IPS-NIHi7 (cell line): Measurements from ENCODE around the gene FHOD3.

Source experiments
- DNase-seq: peaks from one replicate; pipeline ENCODE4 v3.0.0; 2012; ENCODE audit warnings: mixed read lengths; ENCODE audit errors: extremely low spot score

FHOD3 gene

GRCh38 chr18:36409779-36410178, 112.3 kb downstream of the FHOD3 start:
- DNase-seq: no peak

DNA sequence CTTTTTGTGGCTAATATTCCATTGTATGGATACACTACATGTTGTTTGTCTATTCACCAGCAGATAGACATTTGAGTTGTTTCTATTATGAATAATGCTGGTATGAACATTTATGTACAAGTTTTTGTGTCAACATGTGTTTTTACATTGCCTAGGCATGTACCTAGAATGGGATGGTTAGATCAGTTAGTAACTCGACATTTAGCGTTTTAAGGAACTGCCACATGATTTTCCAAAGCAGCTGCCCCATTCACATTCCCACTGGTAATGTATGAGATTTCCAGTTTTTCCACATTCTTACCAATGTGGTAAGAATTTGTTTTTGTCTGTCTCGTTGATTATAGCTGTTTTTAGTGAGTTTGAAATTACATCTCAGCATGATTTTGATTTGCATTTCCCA, 112.8 kb downstream of the FHOD3 start:
- DNase-seq: no peak

DNA sequence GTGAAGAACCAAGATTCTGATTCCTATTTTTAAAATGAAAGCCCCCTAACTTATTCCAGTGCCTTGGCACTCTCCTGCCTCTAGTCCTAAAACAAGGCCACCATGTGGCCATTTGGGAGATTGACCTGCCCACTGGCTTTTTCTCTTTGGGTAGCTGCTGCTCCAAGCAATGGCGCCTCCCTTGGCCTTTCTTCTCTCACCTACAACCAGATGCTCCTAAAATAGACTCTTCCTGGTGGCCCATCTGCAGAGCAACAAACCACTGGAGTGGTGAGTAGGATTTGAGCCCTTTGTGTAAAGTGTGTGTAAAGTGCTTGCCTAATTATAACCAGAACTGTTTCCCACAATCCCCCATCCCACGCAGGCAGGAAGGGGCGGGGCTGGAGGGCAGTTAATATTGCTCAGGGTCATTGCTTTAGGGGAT, 114.2 kb downstream of the FHOD3 start:
- DNase-seq: peak; percentile 82

DNA sequence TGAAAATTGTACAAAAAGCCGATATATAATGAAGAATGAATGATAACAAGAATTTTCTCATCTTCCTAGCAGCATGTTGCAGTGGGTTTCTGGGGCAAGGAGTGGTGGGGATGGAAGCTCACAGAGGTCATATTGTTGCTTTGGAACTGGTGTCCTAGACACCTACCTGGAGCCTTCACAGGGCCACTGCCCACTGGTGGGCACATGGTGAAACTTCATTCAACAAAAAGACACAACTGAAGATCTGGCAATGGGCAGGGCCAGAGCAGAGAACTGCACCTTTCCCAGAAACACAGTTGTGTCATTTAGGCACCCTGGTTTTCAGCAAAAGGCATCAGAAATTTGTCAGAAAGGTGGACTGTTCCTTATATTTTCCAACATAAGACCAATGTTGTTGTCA, 115.3 kb downstream of the FHOD3 start:
- peak; percentile 66 for DNase-seq

- DNase-seq: no peak
These were observed 117.7 kb downstream of the FHOD3 start for GRCh38 chr18:36415171-36415570.

- no peak for DNase-seq
These were observed 118.1 kb downstream of the FHOD3 start for GRCh38 chr18:36415625-36416024.

DNA sequence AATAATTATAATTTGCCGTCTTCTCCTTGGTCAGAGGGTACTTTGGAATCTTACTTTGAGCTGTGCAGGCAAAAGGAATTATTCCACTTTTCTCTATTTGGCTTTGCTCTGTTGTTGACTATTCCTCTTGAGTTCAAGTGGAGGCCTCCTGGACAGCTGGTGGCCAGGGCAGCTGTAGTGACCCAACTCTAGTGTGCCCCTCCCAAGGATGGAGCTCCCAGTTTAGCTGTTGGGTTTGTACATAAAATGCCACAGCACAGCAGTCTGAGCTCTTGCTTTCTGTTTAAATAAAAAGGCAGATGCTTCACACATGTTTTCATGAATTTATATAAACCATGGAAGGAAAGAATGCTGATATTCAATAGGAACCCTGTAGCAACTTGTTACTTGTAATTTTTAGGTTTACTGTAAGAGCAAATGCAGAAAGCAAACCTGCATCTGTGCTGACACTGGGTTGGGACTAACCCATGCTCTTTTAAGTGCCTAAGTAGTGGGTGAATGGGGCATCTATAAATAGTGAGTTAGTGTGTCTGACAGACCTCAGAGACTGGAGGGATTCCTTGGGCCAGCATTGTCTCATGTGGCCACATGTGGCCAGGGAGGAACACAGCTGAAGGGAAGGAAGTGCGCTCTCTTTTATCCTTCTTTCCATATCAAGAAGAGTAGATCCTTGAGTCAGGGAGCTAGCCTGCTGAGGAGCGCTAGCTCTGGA, 121.8 kb downstream of the FHOD3 start:
- DNase-seq: no peak

DNA sequence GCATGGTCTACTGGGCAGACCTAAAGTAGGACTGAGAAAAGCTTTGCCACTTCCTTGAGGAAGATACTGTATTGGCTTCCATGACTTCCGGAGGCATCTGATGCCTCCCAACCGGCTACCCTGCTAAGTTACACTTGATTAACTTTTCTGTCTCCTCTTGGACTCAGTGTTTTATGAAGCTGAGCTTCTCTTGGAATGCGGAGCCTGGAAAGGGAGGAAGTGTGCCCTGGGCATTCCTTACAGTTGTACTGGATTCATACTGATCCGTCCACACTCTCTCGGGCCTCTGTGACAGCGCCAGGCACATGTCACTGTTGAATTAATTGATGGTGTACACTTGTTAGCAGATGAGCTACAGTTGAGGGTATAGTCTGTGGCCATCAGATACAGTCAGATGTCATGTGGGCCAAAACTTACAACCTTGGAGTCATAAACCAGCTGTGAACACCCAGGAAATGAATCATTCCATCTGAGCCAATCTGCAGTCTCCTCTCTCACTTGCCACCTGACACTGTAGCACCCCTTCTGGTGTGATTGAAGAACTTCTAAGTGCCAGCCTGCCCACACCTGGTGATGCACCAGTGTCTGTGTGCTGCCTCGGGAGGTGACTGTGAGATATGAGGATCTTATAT, 122.5 kb downstream of the FHOD3 start:
- DNase-seq: peak; percentile 21

DNA sequence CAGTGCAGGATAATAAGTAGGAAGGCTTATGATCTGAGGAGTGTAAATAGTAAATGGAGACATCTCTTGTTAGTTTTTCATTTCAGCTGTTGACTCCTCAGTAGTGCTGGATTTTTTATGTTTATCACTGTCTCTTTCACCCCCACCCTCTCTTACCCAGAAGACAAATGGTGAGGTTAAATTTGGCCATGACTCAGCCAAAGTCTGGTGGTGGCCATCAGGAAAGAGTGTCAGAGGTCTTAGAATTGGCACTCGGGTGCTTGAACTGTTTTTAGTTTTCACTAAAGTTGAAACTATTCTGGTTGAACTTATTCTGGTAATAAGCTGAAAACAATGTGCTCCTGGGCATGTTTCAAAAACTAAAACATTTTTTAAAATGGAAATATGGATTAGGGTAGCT, 123.3 kb downstream of the FHOD3 start:
- DNase-seq: no peak

- no peak for DNase-seq
These were observed 127.2 kb downstream of the FHOD3 start for GRCh38 chr18:36424741-36425142.

DNA sequence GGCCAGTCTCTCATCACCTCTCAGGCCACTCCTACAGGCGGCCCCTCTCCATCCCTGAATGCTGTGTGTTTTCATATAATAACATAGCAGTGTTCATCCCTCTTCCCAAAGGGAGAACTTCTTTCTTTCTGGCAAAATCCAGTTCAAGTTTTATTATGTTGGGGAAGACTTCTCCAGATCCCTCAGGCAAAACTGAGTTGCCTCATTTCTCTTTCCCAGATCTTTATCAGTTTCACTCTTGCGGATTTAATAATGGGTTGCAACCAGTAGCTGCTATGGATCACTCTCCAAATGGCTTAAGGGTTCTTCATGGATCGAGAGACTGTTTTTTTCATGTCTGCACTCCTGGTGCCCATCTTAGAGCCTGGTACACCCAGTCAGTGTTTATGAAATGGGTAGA, 129.9 kb downstream of the FHOD3 start:
- DNase-seq: no peak

DNA sequence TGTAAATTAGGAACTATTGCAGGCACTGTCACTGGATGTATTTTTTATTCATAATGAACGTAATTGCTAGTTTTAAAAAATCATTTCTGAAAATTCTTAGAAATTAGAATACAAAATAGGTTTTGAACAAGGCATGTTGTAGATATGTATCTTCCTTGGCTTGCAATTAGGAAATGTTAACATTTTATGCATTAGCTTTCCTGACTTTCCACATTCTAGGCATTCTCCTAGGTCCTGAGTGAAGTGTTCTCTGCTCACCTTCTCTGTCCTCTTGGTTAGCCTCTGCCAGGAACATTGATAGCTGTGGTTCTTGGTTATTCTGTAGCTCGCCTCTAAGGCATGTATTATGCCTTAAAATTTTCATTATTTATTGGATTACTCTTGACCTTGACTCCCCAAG, 130.3 kb downstream of the FHOD3 start:
- DNase-seq: no peak

- no peak for DNase-seq
These were observed 131.0 kb downstream of the FHOD3 start for GRCh38 chr18:36428431-36429029.

GRCh38 chr18:36432880-36433555, 135.5 kb downstream of the FHOD3 start:
- DNase-seq: no peak

DNA sequence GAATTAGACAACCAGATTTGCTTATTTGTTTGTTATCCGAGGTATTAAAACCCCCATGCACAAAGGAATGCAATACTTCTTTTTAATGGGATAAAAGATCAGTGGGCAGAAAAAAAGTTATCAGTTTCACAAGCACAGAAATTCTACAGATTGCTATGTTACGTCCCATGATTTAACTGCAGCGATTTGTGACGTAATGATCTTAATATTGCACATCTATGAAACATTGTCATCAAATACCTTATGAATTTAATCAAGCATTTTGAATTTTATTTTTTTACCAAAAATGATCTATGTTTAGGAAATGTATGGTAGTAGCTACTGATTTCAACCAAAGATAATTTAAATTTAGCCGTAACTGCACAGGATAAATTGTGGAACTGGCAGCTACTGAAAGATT, 138.9 kb downstream of the FHOD3 start:
- DNase-seq: no peak

- DNase-seq: no peak
These were observed 143.1 kb downstream of the FHOD3 start for GRCh38 chr18:36440614-36441013.

GRCh38 chr18:36441426-36442240, 144.1 kb downstream of the FHOD3 start:
- DNase-seq: no peak

GRCh38 chr18:36442717-36443116, 145.2 kb downstream of the FHOD3 start:
- no peak for DNase-seq

- DNase-seq: no peak
These were observed 148.5 kb downstream of the FHOD3 start for GRCh38 chr18:36446059-36446458.

DNA sequence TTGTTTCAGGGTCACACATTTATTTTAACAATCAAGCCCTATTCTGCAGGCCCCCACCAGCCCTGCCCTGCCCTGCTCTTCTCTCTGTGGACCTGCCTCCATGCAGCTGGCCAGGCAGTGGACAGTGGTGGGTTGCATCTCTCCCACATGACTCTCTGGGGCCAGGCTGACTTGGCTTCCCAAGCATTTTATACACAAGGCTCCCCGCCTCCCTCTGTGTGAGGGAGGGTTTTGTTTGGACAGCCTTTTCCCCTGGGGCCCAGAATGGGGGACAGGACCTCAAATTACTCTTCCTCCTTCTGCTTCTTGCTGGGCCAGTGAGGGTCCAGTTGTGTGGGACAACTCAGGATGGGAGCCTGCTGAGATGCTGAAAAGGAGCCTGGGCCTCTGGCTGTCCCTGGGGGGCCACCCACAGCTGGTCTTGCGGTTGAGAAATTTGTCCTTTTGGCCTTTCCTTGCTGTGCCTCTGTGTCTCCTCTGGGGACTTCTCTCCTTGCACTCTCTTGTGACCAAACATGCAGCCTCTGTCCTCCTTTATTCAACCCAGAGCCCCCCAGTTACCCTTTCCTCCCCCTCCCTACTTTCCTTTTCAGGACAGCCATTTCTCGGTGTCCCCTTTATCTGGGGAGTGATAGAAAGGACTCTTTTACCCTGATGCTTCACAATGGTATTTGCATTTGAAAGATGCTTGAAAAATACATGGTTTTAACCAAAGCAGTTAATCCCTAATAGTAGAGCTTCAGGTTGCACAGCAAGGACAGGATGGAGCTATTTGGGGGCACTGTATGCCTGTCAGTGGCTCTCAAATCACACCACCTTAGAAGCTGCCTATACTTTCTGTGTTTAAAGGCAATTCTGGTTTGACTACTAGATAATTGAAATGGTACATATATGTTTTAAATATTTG, 151.1 kb downstream of the FHOD3 start:
- DNase-seq: no peak

GRCh38 chr18:36449451-36449850, 151.9 kb downstream of the FHOD3 start:
- DNase-seq: no peak
